Measurements from ENCODE around the gene NARS2. TPM values are rescaled to one million over a fixed set of nuclear protein-coding genes. Genes with fewer than 3 reads are reported as not detected.

The NARS2 gene
- total RNA-seq, 4 donors from 2014 or later = 9.2 to 39.9 (median 19.6) TPM

- no peak for DNase-seq
- Histone ChIP-seq H3K4me1 (no peaks in the 10 kb centered on the region), H3K36me3 (no peaks in the 10 kb centered on the region), H3K4me3 (no peak overlapping the region), H3K9me3 (no peaks in the 10 kb centered on the region), H3K27me3 (no peaks in the 10 kb centered on the region), H3K27ac (no peak overlapping the region)
- intact Hi-C loops (cut with DNase I; ENCODE audit: low total_unique reads) = no loop called here
- TF ChIP-seq POLR2A (IDR thresholded peaks at IDR 0.05) (no peak), CTCF (IDR thresholded peaks at IDR 0.05) (no peak)
Measured at GRCh38 chr11:78453140-78453935, 121.3 kb downstream of the NARS2 start.

DNA sequence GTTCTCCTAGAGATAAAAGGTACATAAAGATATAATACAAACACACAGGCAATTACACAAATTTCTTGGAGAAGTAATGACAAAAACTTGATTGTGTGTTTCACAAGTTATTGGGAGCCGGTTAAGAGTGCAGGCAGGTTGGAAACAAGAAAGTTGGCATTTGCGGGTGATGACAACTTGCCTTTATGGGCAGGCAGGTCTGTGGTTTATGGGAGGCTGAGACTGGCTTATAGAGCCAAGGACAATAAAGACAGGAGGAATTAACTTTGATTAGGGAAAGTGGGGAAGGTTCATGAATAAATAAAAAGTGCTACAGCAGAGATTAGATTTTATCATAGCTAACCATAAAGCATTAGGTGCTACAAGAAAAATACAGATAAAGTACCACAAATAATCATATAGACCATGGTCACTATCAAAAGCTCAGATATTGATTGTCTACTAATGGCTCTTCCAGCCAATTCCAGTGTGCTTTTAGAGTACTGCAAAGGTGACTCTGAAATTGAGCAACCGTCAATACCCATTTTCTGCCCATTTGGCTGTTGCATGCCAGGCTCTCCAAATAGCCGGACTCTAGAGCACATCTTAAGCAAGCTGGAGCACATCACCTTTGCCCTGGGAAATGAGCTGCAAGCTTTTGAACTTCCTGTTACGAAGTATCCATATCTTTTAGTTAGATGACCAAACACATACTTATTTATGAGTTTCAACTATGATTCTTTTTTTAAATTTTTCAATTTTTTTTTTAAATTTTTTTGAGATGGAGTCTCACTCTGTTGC, 123.1 kb downstream of the NARS2 start:
- TF ChIP-seq CTCF (IDR thresholded peaks at IDR 0.05) = no peak
- no peak for TF ChIP-seq POLR2A (IDR thresholded peaks at IDR 0.05)
- Histone ChIP-seq H3K9me3 (no peaks in the 10 kb centered on the region), H3K4me3 (no peak overlapping the region), H3K27ac (no peak overlapping the region), H3K27me3 (no peaks in the 10 kb centered on the region), H3K4me1 (no peaks in the 10 kb centered on the region), H3K36me3 (no peaks in the 10 kb centered on the region)
- DNase-seq = no peak
- intact Hi-C loops (cut with DNase I; ENCODE audit: low total_unique reads) = no loop called here

GRCh38 chr11:78450866-78451265, 123.8 kb downstream of the NARS2 start:
- DNase-seq = no peak
- intact Hi-C loops (cut with DNase I; ENCODE audit: low total_unique reads) = no loop called here
- H3K36me3 ChIP-seq = no peaks in the 10 kb centered on the region
- no peaks in the 10 kb centered on the region for H3K4me1 ChIP-seq
- TF ChIP-seq POLR2A (IDR thresholded peaks at IDR 0.05) (no peak), CTCF (IDR thresholded peaks at IDR 0.05) (no peak)
- H3K27me3 ChIP-seq = no peaks in the 10 kb centered on the region
- H3K4me3 ChIP-seq = no peak overlapping the region
- no peaks in the 10 kb centered on the region for H3K9me3 ChIP-seq
- no peak overlapping the region for H3K27ac ChIP-seq

GRCh38 chr11:78449866-78450265, 124.8 kb downstream of the NARS2 start:
- DNase-seq = no peak
- no peaks in the 10 kb centered on the region for H3K9me3 ChIP-seq
- no peaks in the 10 kb centered on the region for H3K4me1 ChIP-seq
- H3K4me3 ChIP-seq = no peak overlapping the region
- intact Hi-C loops (cut with DNase I; ENCODE audit: low total_unique reads) = no loop called here
- no peaks in the 10 kb centered on the region for H3K27me3 ChIP-seq
- TF ChIP-seq POLR2A (IDR thresholded peaks at IDR 0.05) (no peak), CTCF (IDR thresholded peaks at IDR 0.05) (no peak)
- no peaks in the 10 kb centered on the region for H3K36me3 ChIP-seq
- H3K27ac ChIP-seq = no peak overlapping the region

DNA sequence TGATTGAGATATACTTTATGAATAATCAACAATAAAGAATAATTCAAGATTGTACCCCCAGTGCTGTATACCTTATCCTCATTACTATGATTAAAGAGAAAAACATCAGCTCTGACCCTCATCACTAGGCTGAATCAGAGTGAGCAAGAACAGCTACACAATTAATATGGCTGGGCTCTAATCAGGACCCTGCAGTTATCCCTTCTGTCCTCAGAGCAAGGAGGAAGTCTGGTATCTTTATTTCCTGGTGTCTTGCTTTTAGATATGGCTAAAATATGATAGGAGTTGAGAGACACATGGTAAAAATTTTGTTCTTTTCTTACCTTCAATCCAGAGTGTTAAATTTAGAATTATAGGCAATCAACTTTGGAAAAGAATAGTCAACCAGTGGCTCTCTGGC, 128.5 kb downstream of the NARS2 start:
- intact Hi-C loops (cut with DNase I; ENCODE audit: low total_unique reads) = no loop called here
- H3K27ac ChIP-seq = no peak overlapping the region
- H3K4me3 ChIP-seq = no peak overlapping the region
- DNase-seq = no peak
- TF ChIP-seq POLR2A (IDR thresholded peaks at IDR 0.05) (no peak), CTCF (IDR thresholded peaks at IDR 0.05) (no peak)
- H3K4me1 ChIP-seq = no peaks in the 10 kb centered on the region
- no peaks in the 10 kb centered on the region for H3K9me3 ChIP-seq
- no peaks in the 10 kb centered on the region for H3K27me3 ChIP-seq
- no peaks in the 10 kb centered on the region for H3K36me3 ChIP-seq
